K562 (cell line): ENCODE data around the gene CSNK2A1. TPM values are rescaled to one million over a fixed set of nuclear protein-coding genes. Genes with fewer than 3 reads are reported as not detected.

Experiments
- ATAC-seq: fragments of 200-7000 bp; cut with Tn5 transposase; 3 replicates; pipeline ENCODE4 v1.9.1; 2020; ENCODE audit warnings: moderate library complexity
- BruUV-seq: library from RNA; stranded (reverse); fragments of 400-500 nt; replicated peaks from 2 replicates; lab custom pipeline; 2021; lab: Mats Ljungman, UMichigan
- CTCF ChIA-PET: fragments of 300-600 bp; formaldehyde crosslinking; extraction: SDS; loops from one replicate; lab custom pipeline; 2021; ENCODE audit warnings: low intra/inter-chr PET ratio; lab: Yijun Ruan, JAX
- POLR2A ChIA-PET: fragments of 300-600, 350-650 bp; sonication (Branson Sonifier 250); formaldehyde crosslinking; extraction: SDS; loops from one replicate; lab custom pipeline; 2021; ENCODE audit warnings: antibody characterized with exemption, inconsistent platforms; lab: Yijun Ruan, JAX
- DNase-seq, 4 experiments: peaks; one replicate each; pipeline versions ENCODE4 v3.0.0 to v3.0.0-alpha.2; 2011 to 2018; ENCODE audit warnings: low spot score in 3 of 4, mixed read lengths in 3 of 4; ENCODE audit errors: extremely low read depth in 1 of 4
- FAIRE-seq: peaks from 2 replicates; lab custom pipeline; 2011; peaks lifted over from hg19 to GRCh38; lab: Jason Lieb, UNC
- H2AFZ ChIP-seq: 2 replicates; pipeline ENCODE4 v1.6.0; 2011; ENCODE audit warnings: low read depth, low read length, control low read depth, inconsistent platforms
- H3K27ac ChIP-seq: fragments of 200-600 bp; 3 replicates; pipeline ENCODE4 v1.8.0; 2011; ENCODE audit warnings: low read depth, mild to moderate bottlenecking, control low read depth, inconsistent platforms, low read length, moderate library complexity, mixed read lengths; ENCODE audit errors: extremely low read depth
- H3K27me3 ChIP-seq, 2 experiments: fragments of 300-600 bp in 1 of 2; 2 replicates in 1 of 2; 3 replicates in 1 of 2; pipeline versions ENCODE4 v1.6.0 to v1.8.0; 2011; ENCODE audit warnings: inconsistent platforms in 2 of 2, low read length in 2 of 2, mild to moderate bottlenecking in 1 of 2, mixed read lengths in 1 of 2, moderate library complexity in 1 of 2; ENCODE audit not compliant: control insufficient read depth in 2 of 2, insufficient read depth in 2 of 2
- H3K36me3 ChIP-seq: fragments of 300-600 bp; 3 replicates; pipeline ENCODE4 v1.8.0; 2011; ENCODE audit warnings: mild to moderate bottlenecking, low read length, inconsistent platforms; ENCODE audit not compliant: control insufficient read depth, insufficient read depth
- H3K4me1 ChIP-seq, 2 experiments: fragments of 200-600 bp in 1 of 2; replicated peaks in 1 of 2; 2 replicates in 1 of 2; 3 replicates in 1 of 2; pipeline versions ENCODE4 v1.5.1 to v1.8.0; 2011; ENCODE audit warnings: inconsistent platforms in 2 of 2, low read length in 2 of 2, mild to moderate bottlenecking in 1 of 2, mixed read lengths in 1 of 2, moderate library complexity in 1 of 2; ENCODE audit not compliant: control insufficient read depth in 2 of 2, insufficient read depth in 2 of 2
- H3K4me2 ChIP-seq: 2 replicates; pipeline ENCODE4 v1.6.1; 2011; ENCODE audit warnings: low read length, control low read depth, inconsistent platforms, mixed read lengths; ENCODE audit not compliant: insufficient read depth
- H3K4me3 ChIP-seq: fragments of 200-600 bp; sonication (generic), shearing (Covaris generic); 2 replicates; pipeline ENCODE4 v1.5.1; 2016; ENCODE audit warnings: control low read depth, inconsistent platforms
- H3K79me2 ChIP-seq: fragments of 200-600 bp; 3 replicates; pipeline ENCODE4 v1.8.0; 2011; ENCODE audit warnings: low read length, inconsistent platforms; ENCODE audit not compliant: control insufficient read depth, insufficient read depth
- H3K9ac ChIP-seq, 2 experiments: 2 replicates each; pipeline versions ENCODE4 v1.6.0 to v1.6.1; 2011; ENCODE audit warnings: low read depth in 2 of 2, low read length in 2 of 2, control low read depth in 1 of 2, inconsistent platforms in 1 of 2, mild to moderate bottlenecking in 1 of 2, mixed read lengths in 1 of 2; ENCODE audit not compliant: insufficient read depth in 1 of 2
- H3K9me1 ChIP-seq: one replicate; pipeline ENCODE4 v1.6.0; 2011; ENCODE audit warnings: inconsistent platforms, mild to moderate bottlenecking, low read length, moderate library complexity; ENCODE audit not compliant: control insufficient read depth, insufficient read depth
- H3K9me3 ChIP-seq: replicated peaks from 2 replicates; pipeline ENCODE4 v1.5.1; 2011; ENCODE audit warnings: low read depth, low read length, inconsistent platforms; ENCODE audit not compliant: control insufficient read depth, insufficient read depth
- H4K20me1 ChIP-seq: replicated peaks from 2 replicates; pipeline ENCODE4 v1.6.1; 2011; ENCODE audit warnings: low read length, inconsistent platforms, mixed read lengths; ENCODE audit not compliant: control insufficient read depth, insufficient read depth
- BRD9 ChIP-seq: fragments of 450-650 bp; IDR thresholded peaks from 2 replicates; pipeline ENCODE4 v1.6.1; 2018; ENCODE audit warnings: low read depth; ENCODE audit not compliant: partially characterized antibody
- CEBPZ ChIP-seq: fragments of 150-350 bp; IDR thresholded peaks from 2 replicates; pipeline ENCODE4 v1.6.1; 2014; ENCODE audit warnings: low read depth, mild to moderate bottlenecking, low read length, borderline replicate concordance
- ETS2 ChIP-seq: IDR thresholded peaks from 2 replicates; pipeline ENCODE4 v1.6.1; 2016; ENCODE audit warnings: borderline replicate concordance, missing genetic modification characterization, mild to moderate bottlenecking, moderate library complexity, missing compliant biosample characterization; ENCODE audit not compliant: poor library complexity, severe bottlenecking
- FOXM1 ChIP-seq, 2 experiments: fragments of 450-650 bp in 1 of 2; sonication (generic) in 1 of 2; formaldehyde crosslinking in 1 of 2; IDR thresholded peaks; 2 replicates each; pipeline versions ENCODE4 v1.6.1 to v1.9.0; 2017 to 2022; ENCODE audit warnings: low read depth in 2 of 2, mild to moderate bottlenecking in 2 of 2, missing genetic modification reagents in 1 of 2, moderate library complexity in 1 of 2
- GMEB1 ChIP-seq: fragments of 250-450 bp; sonication (Bioruptor Pico); IDR thresholded peaks from 2 replicates; pipeline ENCODE4 v1.4.0; 2020; ENCODE audit warnings: mild to moderate bottlenecking
- HOXB6 ChIP-seq: fragments of 250-450 bp; sonication (Bioruptor Pico); IDR thresholded peaks from 2 replicates; pipeline ENCODE4 v1.5.1; 2022; ENCODE audit warnings: mild to moderate bottlenecking, borderline replicate concordance
- MBD1 ChIP-seq: fragments of 250-450 bp; sonication (Bioruptor Pico); IDR thresholded peaks from 2 replicates; pipeline ENCODE4 v1.8.0; 2022; ENCODE audit warnings: inconsistent platforms
- THRB ChIP-seq: fragments of 450-650 bp; formaldehyde crosslinking; conservative IDR thresholded peaks from 2 replicates; pipeline ENCODE4 v1.4.0; 2022; ENCODE audit warnings: mild to moderate bottlenecking, missing genetic modification characterization
- ZBTB43 ChIP-seq: sonication (generic); formaldehyde crosslinking; IDR thresholded peaks from 2 replicates; pipeline ENCODE4 v1.8.0; 2023; ENCODE audit warnings: mild to moderate bottlenecking, missing genetic modification reagents
- WGBS: fragments of 100-300 bp; shearing (Covaris generic); methylation state at CpG from one replicate; pipeline ENCODE4 v1.1.6; 2016; ENCODE audit warnings: low coverage, mixed read lengths; ENCODE audit not compliant: insufficient coverage; ENCODE audit errors: missing lambda C conversion rate; 5-methylcytosine and 5-hydroxymethylcytosine counted together
- in situ Hi-C: fragments of 300-500 bp; cut with MboI; formaldehyde crosslinking; loops from 4 replicates; pipeline ENCODE4 v1.15.0; 2018; ENCODE audit warnings: inconsistent platforms, mixed read lengths
- intact Hi-C: fragments of 100-400 bp; cut with micrococcal nuclease; formaldehyde crosslinking; loops from 2 replicates; pipeline ENCODE4 v1.14.2; 2022
- polyA plus RNA-seq, 8 experiments: library from polyadenylated mRNA; depleted of rRNA in 4 of 8; stranded (reverse) in 5 of 8; unstranded in 3 of 8; fragments of >200 nt; fragmentation: Nextera tagmentation in 2 of 8; fragmentation: Illumina TruSeq in 1 of 8; extraction: Ambion mirVana in 2 of 8; extraction: Trizol in 1 of 8; gene quantifications; 2 replicates each; pipeline versions ENCODE4 v1.2.1 to v1.2.3, GENCODE V29; 2011 to 2014; ENCODE audit warnings: inconsistent platforms in 1 of 8, missing spikeins in 1 of 8
- total RNA-seq, 7 experiments: library from RNA; depleted of rRNA in 6 of 7; stranded (reverse); fragments of >200 nt in 6 of 7; fragmentation: Illumina TruSeq in 2 of 7; extraction: Trizol in 2 of 7; gene quantifications; 2 replicates each; pipeline versions ENCODE4 v1.2.1 to v1.2.3, GENCODE V29; 2011 to 2021; ENCODE audit warnings: low replicate concordance in 1 of 7

Gene CSNK2A1
- total and polyA plus RNA-seq, 9 of the 15 experiments (the other 6 are each of a cell fraction or from before 2014, with no cell fraction given), result 71.0 to 251 (median 103) TPM

- TF ChIP-seq THRB (CRISPR knock-in tag) (no peak), CEBPZ (no peak), BRD9 (no peak)
- TF ChIP-seq, all 486 proteins: peak for 0
Measured at GRCh38 chr20:458776-459175, 84.8 kb downstream of the CSNK2A1 start (continued).

GRCh38 chr20:454951-455350 lies 88.6 kb downstream of the CSNK2A1 start:
- no TSS peak for BruUV-seq
- FAIRE-seq (no peak), ATAC-seq (no peak), DNase-seq (no peak)
- Histone ChIP-seq H3K27me3 (no peaks in the 10 kb centered on the region), H2AFZ (no peak overlapping the region), H3K9me3 (no peaks in the 10 kb centered on the region), H3K4me1 (peaks cover 0 to 13% of the 10 kb centered on the region in 2 experiments; a peak in 4 of 5 replicates), H3K9me1 (no peaks in the 10 kb centered on the region), H3K79me2 (peaks cover 86% of the 10 kb centered on the region), H3K4me2 (no peak overlapping the region), H3K27ac (no peak overlapping the region), H4K20me1 (peaks cover 8% of the 10 kb centered on the region), H3K4me3 (no peak overlapping the region), H3K36me3 (peaks cover 22% of the 10 kb centered on the region; the same call in 2 of the 3 replicates), H3K9ac (no peak overlapping the region)
- in situ Hi-C loops, result no loop called here
- ChIA-PET POLR2A (interaction anchor here (1.0 kb wide), 1 partner anchor 10 kb away, joined by 3 read pairs; no protein-coding TSS in a partner anchor), CTCF (no interaction called here)
- intact Hi-C loops, result no loop called here
- 72% methylated on average over 3 of the region's 3 CpGs for WGBS
- no peak for TF ChIP-seq HOXB6 (CRISPR knock-in tag)
- TF ChIP-seq FOXM1 (IDR thresholded peaks at IDR 0.05; ENCODE audit: low read depth), result no peak
- no peak for TF ChIP-seq FOXM1 (CRISPR knock-in tag; IDR thresholded peaks at IDR 0.05; ENCODE audit: low read depth)
- no peak for TF ChIP-seq MBD1 (CRISPR knock-in tag)
- no peak for TF ChIP-seq GMEB1 (CRISPR knock-in tag)
- no peak for TF ChIP-seq ETS2
- TF ChIP-seq ZBTB43 (CRISPR knock-in tag), result no peak
